ENCODE measurements around the gene PRM2. TPM values are rescaled to one million over a fixed set of nuclear protein-coding genes. Genes with fewer than 3 reads are reported as not detected.

The PRM2 gene
- total and polyA plus RNA-seq, 2 experiments from 2014 or later: not detected

DNA sequence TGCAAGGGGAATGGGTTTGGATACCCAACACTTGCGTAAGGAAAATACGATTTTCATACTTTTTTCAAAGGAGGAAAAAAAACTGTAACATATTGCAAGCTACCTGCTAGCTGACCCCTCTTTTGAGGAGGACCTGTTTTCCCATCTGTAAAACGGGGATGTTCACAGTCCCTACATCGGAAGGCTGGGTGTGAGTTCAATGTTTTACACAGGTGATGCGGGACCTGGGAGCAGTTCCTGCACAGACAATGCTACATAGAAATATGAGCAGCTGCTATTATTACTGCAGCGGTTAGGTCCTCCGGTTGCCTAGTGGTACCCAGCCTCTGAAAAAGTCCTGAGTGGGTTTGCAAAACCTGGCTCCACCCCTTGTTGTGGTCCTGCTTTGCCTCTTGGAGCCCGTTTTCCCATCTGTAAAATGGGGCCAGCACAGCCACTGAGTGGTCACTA, 23.8 kb downstream of the PRM2 start:
- Mint-ChIP-seq H3K9me3 (no peaks in the 10 kb centered on the region), H3K27ac (no peak overlapping the region), H3K4me3 (peak overlapping the region; percentile 80; the same call in 1 of the 3 replicates), H3K27me3 (ENCODE audit: insufficient read depth, low read depth, poor library complexity) (peaks cover 26% of the 10 kb centered on the region), H3K4me1 (peaks cover 34% of the 10 kb centered on the region), H3K36me3 (ENCODE audit: low read depth) (peaks cover 27% of the 10 kb centered on the region)
- TF ChIP-seq EZH2phosphoT487 (IDR thresholded peaks at IDR 0.05; ENCODE audit: unreplicated experiment) (no peak), ZNF462 (CRISPR knock-in tag; IDR thresholded peaks at IDR 0.05) (no peak), CREB1 (CRISPR knock-in tag; IDR thresholded peaks at IDR 0.05; ENCODE audit: low read depth) (no peak), ZNF114 (CRISPR knock-in tag; IDR thresholded peaks at IDR 0.05) (no peak), EZH2 (IDR thresholded peaks at IDR 0.05; ENCODE audit: low read depth, unreplicated experiment) (no peak), POLR2AphosphoS5 (IDR thresholded peaks at IDR 0.05; ENCODE audit: low read depth) (no peak), JUNB (IDR thresholded peaks at IDR 0.05; ENCODE audit: unreplicated experiment) (no peak), NANOG (IDR thresholded peaks at IDR 0.05; ENCODE audit: borderline replicate concordance) (no peak), STAT1 (IDR thresholded peaks at IDR 0.05; ENCODE audit: unreplicated experiment) (no peak)
- TF ChIP-seq, protein P1, sequence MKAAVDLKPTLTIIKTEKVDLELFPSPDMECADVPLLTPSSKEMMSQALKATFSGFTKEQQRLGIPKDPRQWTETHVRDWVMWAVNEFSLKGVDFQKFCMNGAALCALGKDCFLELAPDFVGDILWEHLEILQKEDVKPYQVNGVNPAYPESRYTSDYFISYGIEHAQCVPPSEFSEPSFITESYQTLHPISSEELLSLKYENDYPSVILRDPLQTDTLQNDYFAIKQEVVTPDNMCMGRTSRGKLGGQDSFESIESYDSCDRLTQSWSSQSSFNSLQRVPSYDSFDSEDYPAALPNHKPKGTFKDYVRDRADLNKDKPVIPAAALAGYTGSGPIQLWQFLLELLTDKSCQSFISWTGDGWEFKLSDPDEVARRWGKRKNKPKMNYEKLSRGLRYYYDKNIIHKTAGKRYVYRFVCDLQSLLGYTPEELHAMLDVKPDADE (IDR thresholded peaks at IDR 0.05): no peak
- TF ChIP-seq, protein P2, sequence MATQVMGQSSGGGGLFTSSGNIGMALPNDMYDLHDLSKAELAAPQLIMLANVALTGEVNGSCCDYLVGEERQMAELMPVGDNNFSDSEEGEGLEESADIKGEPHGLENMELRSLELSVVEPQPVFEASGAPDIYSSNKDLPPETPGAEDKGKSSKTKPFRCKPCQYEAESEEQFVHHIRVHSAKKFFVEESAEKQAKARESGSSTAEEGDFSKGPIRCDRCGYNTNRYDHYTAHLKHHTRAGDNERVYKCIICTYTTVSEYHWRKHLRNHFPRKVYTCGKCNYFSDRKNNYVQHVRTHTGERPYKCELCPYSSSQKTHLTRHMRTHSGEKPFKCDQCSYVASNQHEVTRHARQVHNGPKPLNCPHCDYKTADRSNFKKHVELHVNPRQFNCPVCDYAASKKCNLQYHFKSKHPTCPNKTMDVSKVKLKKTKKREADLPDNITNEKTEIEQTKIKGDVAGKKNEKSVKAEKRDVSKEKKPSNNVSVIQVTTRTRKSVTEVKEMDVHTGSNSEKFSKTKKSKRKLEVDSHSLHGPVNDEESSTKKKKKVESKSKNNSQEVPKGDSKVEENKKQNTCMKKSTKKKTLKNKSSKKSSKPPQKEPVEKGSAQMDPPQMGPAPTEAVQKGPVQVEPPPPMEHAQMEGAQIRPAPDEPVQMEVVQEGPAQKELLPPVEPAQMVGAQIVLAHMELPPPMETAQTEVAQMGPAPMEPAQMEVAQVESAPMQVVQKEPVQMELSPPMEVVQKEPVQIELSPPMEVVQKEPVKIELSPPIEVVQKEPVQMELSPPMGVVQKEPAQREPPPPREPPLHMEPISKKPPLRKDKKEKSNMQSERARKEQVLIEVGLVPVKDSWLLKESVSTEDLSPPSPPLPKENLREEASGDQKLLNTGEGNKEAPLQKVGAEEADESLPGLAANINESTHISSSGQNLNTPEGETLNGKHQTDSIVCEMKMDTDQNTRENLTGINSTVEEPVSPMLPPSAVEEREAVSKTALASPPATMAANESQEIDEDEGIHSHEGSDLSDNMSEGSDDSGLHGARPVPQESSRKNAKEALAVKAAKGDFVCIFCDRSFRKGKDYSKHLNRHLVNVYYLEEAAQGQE (IDR thresholded peaks at IDR 0.05; ENCODE audit: unreplicated experiment): no peak
- H2AFZ ChIP-seq: no peak overlapping the region
- no peaks in the 10 kb centered on the region for H3K9me2 ChIP-seq (ENCODE audit: insufficient read depth)
- H3K79me2 ChIP-seq (replicated peaks; ENCODE audit: insufficient read depth): peaks cover 33% of the 10 kb centered on the region
- H3K4me1 ChIP-seq (ENCODE audit: insufficient read depth): peaks cover 30% of the 10 kb centered on the region
- no peak overlapping the region for H3K27ac ChIP-seq (ENCODE audit: low read depth)
- H3K4me3 ChIP-seq: peak overlapping the region; percentile 89
- H3K4me2 ChIP-seq: peak overlapping the region; percentile 96
- peaks cover 21% of the 10 kb centered on the region for H4K20me1 ChIP-seq (replicated peaks; ENCODE audit: insufficient read depth)
- no peak for DNase-seq (ENCODE audit: low spot score)
- H3K36me3 ChIP-seq (ENCODE audit: insufficient read depth): peaks cover 21% of the 10 kb centered on the region
- no peaks in the 10 kb centered on the region for H3K27me3 ChIP-seq (ENCODE audit: insufficient read depth)
- H3F3A ChIP-seq (replicated peaks; ENCODE audit: low read depth): peaks cover 55% of the 10 kb centered on the region
- no peak for ATAC-seq
